AG04450 (cell line): ENCODE data around the gene RAB40C. TPM values are rescaled to one million over a fixed set of nuclear protein-coding genes. Genes with fewer than 3 reads are reported as not detected.

Experiments used
- CTCF ChIA-PET: fragments of 300-600, 350-600 bp; formaldehyde crosslinking; extraction: SDS; loops from one replicate; lab custom pipeline; 2022; ENCODE audit warnings: antibody characterized with exemption, inconsistent platforms; lab: Charles Lee
- POLR2A ChIA-PET: fragments of 350-600 bp; formaldehyde crosslinking; extraction: SDS; loops from one replicate; lab custom pipeline; 2021; ENCODE audit warnings: antibody characterized with exemption, inconsistent platforms; lab: Yijun Ruan, JAX
- DNase-seq: peaks from one replicate; pipeline ENCODE4 v3.0.0-alpha.2; 2011; ENCODE audit warnings: low read depth, low spot score
- H3K27ac ChIP-seq: one replicate; pipeline ENCODE4 v1.5.1; 2012; ENCODE audit warnings: low read depth, low read length, control low read depth
- H3K27me3 ChIP-seq: one replicate; pipeline ENCODE4 v1.6.0; 2012; ENCODE audit warnings: low read length; ENCODE audit not compliant: control insufficient read depth, insufficient read depth
- H3K4me3 ChIP-seq: 2 replicates; pipeline ENCODE4 v1.5.1; 2011; ENCODE audit warnings: mild to moderate bottlenecking, low read depth, low read length, control low read depth
- H3K9me3 ChIP-seq: 2 replicates; pipeline ENCODE4 v1.5.1; 2012; ENCODE audit warnings: low read length; ENCODE audit not compliant: control insufficient read depth, insufficient read depth
- polyA minus RNA-seq: library from RNA; depleted of rRNA, polyadenylated mRNA; stranded (reverse); fragments of >200 nt; gene quantifications from 2 replicates; pipeline ENCODE4 v1.2.3, GENCODE V29; 2011; rRNA and poly(A)+ RNA removed
- polyA plus RNA-seq: library from polyadenylated mRNA; depleted of rRNA; stranded (reverse); fragments of >200 nt; gene quantifications from 2 replicates; pipeline ENCODE4 v1.2.3, GENCODE V29; 2011; rRNA removed
- TF ChIP-seq, protein P1 (sequence below): IDR thresholded peaks from 2 replicates; pipeline ENCODE4 v1.5.1; 2011; ENCODE audit warnings: low read depth, low read length, control low read depth, inconsistent platforms

RAB40C gene, protein sequence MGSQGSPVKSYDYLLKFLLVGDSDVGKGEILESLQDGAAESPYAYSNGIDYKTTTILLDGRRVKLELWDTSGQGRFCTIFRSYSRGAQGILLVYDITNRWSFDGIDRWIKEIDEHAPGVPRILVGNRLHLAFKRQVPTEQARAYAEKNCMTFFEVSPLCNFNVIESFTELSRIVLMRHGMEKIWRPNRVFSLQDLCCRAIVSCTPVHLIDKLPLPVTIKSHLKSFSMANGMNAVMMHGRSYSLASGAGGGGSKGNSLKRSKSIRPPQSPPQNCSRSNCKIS
- polyA plus RNA-seq (4.2 and 6.1 TPM in 2 replicates), polyA minus RNA-seq (3.5 and 3.6 TPM in 2 replicates)

DNA sequence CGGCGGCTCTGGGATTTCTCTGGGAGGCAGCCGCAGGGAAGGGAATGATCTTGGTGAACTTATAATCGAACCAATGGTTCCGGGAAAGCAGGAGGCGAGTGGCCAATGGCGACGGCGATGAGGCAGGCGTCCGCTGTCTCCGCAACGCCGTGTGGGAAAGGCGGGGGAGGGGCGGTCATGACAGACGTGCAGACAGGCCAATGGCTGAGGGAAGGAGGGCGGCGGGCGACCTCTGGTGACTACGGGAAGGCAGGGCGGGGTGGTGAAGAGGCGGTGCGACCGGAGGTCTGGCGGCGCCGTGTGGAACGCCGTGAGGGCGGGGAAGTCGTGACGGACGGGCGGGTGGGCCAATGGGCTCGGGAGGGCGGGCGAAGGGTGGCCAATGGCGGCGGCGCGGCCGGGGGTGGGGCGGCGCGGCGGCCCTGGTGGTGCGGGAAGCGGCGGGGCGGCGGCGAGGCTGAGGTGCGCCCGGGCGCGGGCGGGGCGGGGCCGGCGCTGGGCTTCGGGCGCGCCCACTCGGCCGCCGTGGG, at the start of gene RAB40C:
Gene RAB40C, plus strand, starts transcription at position 409 of the 530 bp plus-strand sequence. CDS start 226 bp downstream, outside the sequence.
- ChIA-PET POLR2A (interaction anchor here (1.0 kb wide), 1 partner anchor 37 kb away, joined by 3 read pairs; no protein-coding TSS in a partner anchor), CTCF (no interaction called here)
- Histone ChIP-seq H3K4me3 (peak within 1 kb of the TSS; percentile 88), H3K27me3 (no peaks in the 10 kb centered on the region), H3K27ac (peak within 1 kb of the TSS; percentile 68), H3K9me3 (no peaks in the 10 kb centered on the region; the same call in 1 of the 2 replicates)
- DNase-seq, result peak; percentile 97
- TF ChIP-seq, protein P1, sequence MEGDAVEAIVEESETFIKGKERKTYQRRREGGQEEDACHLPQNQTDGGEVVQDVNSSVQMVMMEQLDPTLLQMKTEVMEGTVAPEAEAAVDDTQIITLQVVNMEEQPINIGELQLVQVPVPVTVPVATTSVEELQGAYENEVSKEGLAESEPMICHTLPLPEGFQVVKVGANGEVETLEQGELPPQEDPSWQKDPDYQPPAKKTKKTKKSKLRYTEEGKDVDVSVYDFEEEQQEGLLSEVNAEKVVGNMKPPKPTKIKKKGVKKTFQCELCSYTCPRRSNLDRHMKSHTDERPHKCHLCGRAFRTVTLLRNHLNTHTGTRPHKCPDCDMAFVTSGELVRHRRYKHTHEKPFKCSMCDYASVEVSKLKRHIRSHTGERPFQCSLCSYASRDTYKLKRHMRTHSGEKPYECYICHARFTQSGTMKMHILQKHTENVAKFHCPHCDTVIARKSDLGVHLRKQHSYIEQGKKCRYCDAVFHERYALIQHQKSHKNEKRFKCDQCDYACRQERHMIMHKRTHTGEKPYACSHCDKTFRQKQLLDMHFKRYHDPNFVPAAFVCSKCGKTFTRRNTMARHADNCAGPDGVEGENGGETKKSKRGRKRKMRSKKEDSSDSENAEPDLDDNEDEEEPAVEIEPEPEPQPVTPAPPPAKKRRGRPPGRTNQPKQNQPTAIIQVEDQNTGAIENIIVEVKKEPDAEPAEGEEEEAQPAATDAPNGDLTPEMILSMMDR, result no peak

GRCh38 chr16:540645-541340, 49.1 kb upstream of the RAB40C start:
- DNase-seq, result no peak
- no peak overlapping the region for H3K4me3 ChIP-seq
- no peaks in the 10 kb centered on the region for H3K27me3 ChIP-seq
- H3K9me3 ChIP-seq, result peaks cover 17% of the 10 kb centered on the region; the same call in 1 of the 2 replicates
- POLR2A ChIA-PET, result interaction anchor here (0.8 to 1.2 kb wide), 5 partner anchors 12 to 79 kb away, joined by 3 to 7 read pairs (median 4); partner anchors contain the start of gene CAPN15
- H3K27ac ChIP-seq, result no peak overlapping the region
- TF ChIP-seq, protein P1, result no peak
- CTCF ChIA-PET, result no interaction called here

GRCh38 chr16:543301-544164, 46.3 kb upstream of the RAB40C start:
- Histone ChIP-seq H3K27ac (no peak overlapping the region), H3K4me3 (no peak overlapping the region), H3K27me3 (no peaks in the 10 kb centered on the region), H3K9me3 (peaks cover 6% of the 10 kb centered on the region; the same call in 1 of the 2 replicates)
- ChIA-PET CTCF (no interaction called here), POLR2A (no interaction called here)
- no peak for DNase-seq
- TF ChIP-seq, protein P1, result no peak

DNA sequence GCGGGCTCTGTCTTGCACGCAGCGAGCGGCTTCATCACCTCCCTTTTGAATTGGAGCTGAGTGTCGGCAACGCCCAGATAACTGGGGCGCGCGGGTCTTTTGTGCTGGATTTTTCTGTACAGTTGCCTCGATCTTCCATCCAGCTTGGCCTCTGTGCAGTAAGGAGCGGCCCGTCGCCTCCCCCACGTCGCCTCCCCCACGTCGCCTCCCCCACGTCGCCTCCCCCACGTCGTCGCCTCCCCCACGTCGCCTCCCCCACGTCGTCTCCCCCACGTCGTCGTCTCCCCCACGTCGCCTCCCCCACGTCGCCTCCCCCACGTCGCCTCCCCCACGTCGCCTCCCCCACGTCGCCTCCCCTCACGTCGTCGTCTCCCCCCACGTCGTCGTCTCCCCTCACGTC, 45.3 kb upstream of the RAB40C start:
- DNase-seq, result no peak
- Histone ChIP-seq H3K9me3 (peaks cover 6% of the 10 kb centered on the region; the same call in 1 of the 2 replicates), H3K27me3 (no peaks in the 10 kb centered on the region), H3K4me3 (no peak overlapping the region), H3K27ac (no peak overlapping the region)
- TF ChIP-seq, protein P1, result no peak
- ChIA-PET CTCF (no interaction called here), POLR2A (no interaction called here)
